WTC11 (cell line): Measurements from ENCODE around the gene PTPRT. TPM values are rescaled to one million over a fixed set of nuclear protein-coding genes. Genes with fewer than 3 reads are reported as not detected.

Experiments
- ATAC-seq: fragments of 200-7000 bp; cut with Tn5 transposase; 2 replicates; pipeline ENCODE4 v1.10.0; 2021; ENCODE audit warnings: mild to moderate bottlenecking, moderate library complexity
- CTCF ChIA-PET: fragments of 300-600 bp; sonication (Branson Sonifier 250); formaldehyde crosslinking; loops from one replicate; lab custom pipeline; 2021; ENCODE audit warnings: antibody characterized with exemption; lab: Charles Lee
- POLR2A ChIA-PET: fragments of 350-600 bp; sonication (Branson Sonifier 250); formaldehyde crosslinking; loops from one replicate; lab custom pipeline; 2021; ENCODE audit warnings: antibody characterized with exemption; lab: Charles Lee
- DNase-seq: peaks from one replicate; pipeline ENCODE4 v3.0.0; 2021; ENCODE audit warnings: low spot score
- H3K27ac Mint-ChIP-seq: 2 replicates; pipeline ENCODE4 v1.8.0; 2021; ENCODE audit warnings: mixed read lengths
- H3K27me3 Mint-ChIP-seq: 2 replicates; pipeline ENCODE4 v1.8.0; 2021; ENCODE audit warnings: low read depth, mild to moderate bottlenecking, moderate library complexity, mixed read lengths
- H3K36me3 Mint-ChIP-seq: 2 replicates; pipeline ENCODE4 v1.8.0; 2021; ENCODE audit warnings: mixed read lengths
- H3K4me1 Mint-ChIP-seq: 2 replicates; pipeline ENCODE4 v1.8.0; 2022; ENCODE audit warnings: mixed read lengths
- H3K4me3 Mint-ChIP-seq: 2 replicates; pipeline ENCODE4 v1.8.0; 2021; ENCODE audit warnings: mild to moderate bottlenecking, moderate library complexity, mixed read lengths
- H3K9me3 Mint-ChIP-seq: 2 replicates; pipeline ENCODE4 v1.8.0; 2021; ENCODE audit warnings: mixed read lengths
- ATF1 ChIP-seq: sonication (generic); formaldehyde crosslinking; IDR thresholded peaks from 2 replicates; pipeline ENCODE4 v1.8.1; 2023; ENCODE audit warnings: mild to moderate bottlenecking, moderate library complexity, missing genetic modification reagents
- ELF4 ChIP-seq: sonication (generic); formaldehyde crosslinking; IDR thresholded peaks from 2 replicates; pipeline ENCODE4 v1.8.1; 2022; ENCODE audit warnings: low read depth, mild to moderate bottlenecking, moderate library complexity, missing genetic modification reagents
- ETV6 ChIP-seq: sonication (generic); formaldehyde crosslinking; IDR thresholded peaks from 2 replicates; pipeline ENCODE4 v1.8.1; 2022; ENCODE audit warnings: mild to moderate bottlenecking, missing genetic modification reagents
- GTF2I ChIP-seq: fragments of 250-450 bp; sonication (Bioruptor Pico); conservative IDR thresholded peaks from 2 replicates; pipeline ENCODE4 v1.4.0; 2021; ENCODE audit warnings: mild to moderate bottlenecking
- IRF2 ChIP-seq: sonication (generic); formaldehyde crosslinking; IDR thresholded peaks from 2 replicates; pipeline ENCODE4 v1.8.0; 2022; ENCODE audit warnings: low read depth, missing genetic modification reagents, borderline replicate concordance
- JAZF1 ChIP-seq: fragments of 250-450 bp; sonication (Bioruptor Pico); IDR thresholded peaks from 2 replicates; pipeline ENCODE4 v1.9.0; 2021; ENCODE audit warnings: moderate library complexity, mild to moderate bottlenecking, inconsistent platforms
- MXD4 ChIP-seq: fragments of 250-450 bp; sonication (Bioruptor Pico); IDR thresholded peaks from 2 replicates; pipeline ENCODE4 v1.8.0; 2021; ENCODE audit warnings: mild to moderate bottlenecking, moderate library complexity, borderline replicate concordance
- NFATC4 ChIP-seq: fragments of 250-450 bp; sonication (Bioruptor Pico); IDR thresholded peaks from 2 replicates; pipeline ENCODE4 v1.9.0; 2021; ENCODE audit warnings: mild to moderate bottlenecking
- NFE2L1 ChIP-seq: sonication (generic); formaldehyde crosslinking; IDR thresholded peaks from 2 replicates; pipeline ENCODE4 v1.8.1; 2023; ENCODE audit warnings: missing genetic modification reagents
- OVOL2 ChIP-seq: fragments of 250-450 bp; sonication (Bioruptor Pico); IDR thresholded peaks from 2 replicates; pipeline ENCODE4 v1.9.0; 2021; ENCODE audit warnings: mild to moderate bottlenecking, borderline replicate concordance
- RORB ChIP-seq: fragments of 250-450 bp; sonication (Bioruptor Pico); IDR thresholded peaks from 2 replicates; pipeline ENCODE4 v1.9.0; 2021; ENCODE audit warnings: mild to moderate bottlenecking
- ZNF671 ChIP-seq: fragments of 250-450 bp; sonication (Bioruptor Pico); IDR thresholded peaks from 2 replicates; pipeline ENCODE4 v1.8.0; 2021; ENCODE audit warnings: mild to moderate bottlenecking
- total RNA-seq: library from RNA; stranded (reverse); gene quantifications from 3 replicates; pipeline ENCODE4 v1.2.3, GENCODE V29; 2021
- TF ChIP-seq, protein P1 (sequence below): sonication (generic); formaldehyde crosslinking; IDR thresholded peaks from 2 replicates; pipeline ENCODE4 v1.8.1; 2023; ENCODE audit warnings: mild to moderate bottlenecking, missing genetic modification reagents
- TF ChIP-seq, protein P2 (sequence below): sonication (generic); formaldehyde crosslinking; IDR thresholded peaks from 2 replicates; pipeline ENCODE4 v1.8.0; 2022; ENCODE audit warnings: missing genetic modification reagents
- TF ChIP-seq, protein P3 (sequence below): sonication (generic); formaldehyde crosslinking; conservative IDR thresholded peaks from 2 replicates; pipeline ENCODE4 v1.8.1; 2023; ENCODE audit warnings: mild to moderate bottlenecking, low read depth, missing genetic modification reagents, moderate library complexity
- TF ChIP-seq, protein P4 (sequence below): sonication (generic); formaldehyde crosslinking; IDR thresholded peaks from 2 replicates; pipeline ENCODE4 v1.8.1; 2022; ENCODE audit warnings: low read depth, missing genetic modification reagents, borderline replicate concordance
- TF ChIP-seq, protein P5 (sequence below): sonication (generic); formaldehyde crosslinking; IDR thresholded peaks from 2 replicates; pipeline ENCODE4 v1.8.1; 2022; ENCODE audit warnings: mild to moderate bottlenecking, moderate library complexity, missing genetic modification reagents
- TF ChIP-seq, protein P6 (sequence below): sonication (generic); formaldehyde crosslinking; IDR thresholded peaks from 2 replicates; pipeline ENCODE4 v1.8.0; 2022; ENCODE audit warnings: mild to moderate bottlenecking, missing genetic modification reagents
- TF ChIP-seq, protein P7 (sequence below): sonication (generic); formaldehyde crosslinking; IDR thresholded peaks from 2 replicates; pipeline ENCODE4 v1.8.0; 2023; ENCODE audit warnings: mild to moderate bottlenecking, missing genetic modification reagents

Gene PTPRT
- total RNA-seq, 1 experiment from 2014 or later: 1.1 TPM

DNA sequence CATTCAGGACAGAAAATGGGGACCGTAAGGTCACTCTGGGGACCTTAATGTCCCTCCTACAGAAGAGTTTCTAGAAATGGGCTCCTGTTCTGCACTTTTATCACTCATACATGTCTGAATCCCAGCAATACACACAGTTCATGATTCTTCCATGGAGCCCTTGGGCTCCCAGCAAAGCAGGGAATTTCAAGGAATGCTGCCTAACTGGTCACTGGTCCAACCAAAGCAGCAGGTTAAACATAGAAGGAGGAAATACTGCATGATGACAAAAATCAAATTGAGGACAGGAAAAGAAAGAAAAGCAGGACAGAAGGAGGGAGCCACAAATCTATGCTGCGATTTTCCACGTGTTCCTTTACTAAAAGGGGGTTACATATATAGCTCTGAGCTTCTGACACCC is 300.2 kb downstream of the PTPRT start (continued):
- TF ChIP-seq, protein P1, sequence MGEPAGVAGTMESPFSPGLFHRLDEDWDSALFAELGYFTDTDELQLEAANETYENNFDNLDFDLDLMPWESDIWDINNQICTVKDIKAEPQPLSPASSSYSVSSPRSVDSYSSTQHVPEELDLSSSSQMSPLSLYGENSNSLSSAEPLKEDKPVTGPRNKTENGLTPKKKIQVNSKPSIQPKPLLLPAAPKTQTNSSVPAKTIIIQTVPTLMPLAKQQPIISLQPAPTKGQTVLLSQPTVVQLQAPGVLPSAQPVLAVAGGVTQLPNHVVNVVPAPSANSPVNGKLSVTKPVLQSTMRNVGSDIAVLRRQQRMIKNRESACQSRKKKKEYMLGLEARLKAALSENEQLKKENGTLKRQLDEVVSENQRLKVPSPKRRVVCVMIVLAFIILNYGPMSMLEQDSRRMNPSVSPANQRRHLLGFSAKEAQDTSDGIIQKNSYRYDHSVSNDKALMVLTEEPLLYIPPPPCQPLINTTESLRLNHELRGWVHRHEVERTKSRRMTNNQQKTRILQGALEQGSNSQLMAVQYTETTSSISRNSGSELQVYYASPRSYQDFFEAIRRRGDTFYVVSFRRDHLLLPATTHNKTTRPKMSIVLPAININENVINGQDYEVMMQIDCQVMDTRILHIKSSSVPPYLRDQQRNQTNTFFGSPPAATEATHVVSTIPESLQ (CRISPR knock-in tag): no peak
- TF ChIP-seq, protein P2, sequence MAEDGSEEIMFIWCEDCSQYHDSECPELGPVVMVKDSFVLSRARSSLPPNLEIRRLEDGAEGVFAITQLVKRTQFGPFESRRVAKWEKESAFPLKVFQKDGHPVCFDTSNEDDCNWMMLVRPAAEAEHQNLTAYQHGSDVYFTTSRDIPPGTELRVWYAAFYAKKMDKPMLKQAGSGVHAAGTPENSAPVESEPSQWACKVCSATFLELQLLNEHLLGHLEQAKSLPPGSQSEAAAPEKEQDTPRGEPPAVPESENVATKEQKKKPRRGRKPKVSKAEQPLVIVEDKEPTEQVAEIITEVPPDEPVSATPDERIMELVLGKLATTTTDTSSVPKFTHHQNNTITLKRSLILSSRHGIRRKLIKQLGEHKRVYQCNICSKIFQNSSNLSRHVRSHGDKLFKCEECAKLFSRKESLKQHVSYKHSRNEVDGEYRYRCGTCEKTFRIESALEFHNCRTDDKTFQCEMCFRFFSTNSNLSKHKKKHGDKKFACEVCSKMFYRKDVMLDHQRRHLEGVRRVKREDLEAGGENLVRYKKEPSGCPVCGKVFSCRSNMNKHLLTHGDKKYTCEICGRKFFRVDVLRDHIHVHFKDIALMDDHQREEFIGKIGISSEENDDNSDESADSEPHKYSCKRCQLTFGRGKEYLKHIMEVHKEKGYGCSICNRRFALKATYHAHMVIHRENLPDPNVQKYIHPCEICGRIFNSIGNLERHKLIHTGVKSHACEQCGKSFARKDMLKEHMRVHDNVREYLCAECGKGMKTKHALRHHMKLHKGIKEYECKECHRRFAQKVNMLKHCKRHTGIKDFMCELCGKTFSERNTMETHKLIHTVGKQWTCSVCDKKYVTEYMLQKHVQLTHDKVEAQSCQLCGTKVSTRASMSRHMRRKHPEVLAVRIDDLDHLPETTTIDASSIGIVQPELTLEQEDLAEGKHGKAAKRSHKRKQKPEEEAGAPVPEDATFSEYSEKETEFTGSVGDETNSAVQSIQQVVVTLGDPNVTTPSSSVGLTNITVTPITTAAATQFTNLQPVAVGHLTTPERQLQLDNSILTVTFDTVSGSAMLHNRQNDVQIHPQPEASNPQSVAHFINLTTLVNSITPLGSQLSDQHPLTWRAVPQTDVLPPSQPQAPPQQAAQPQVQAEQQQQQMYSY: no peak
- TF ChIP-seq NFATC4 (CRISPR knock-in tag) (no peak), ZNF671 (CRISPR knock-in tag) (no peak)
- TF ChIP-seq, protein P3, sequence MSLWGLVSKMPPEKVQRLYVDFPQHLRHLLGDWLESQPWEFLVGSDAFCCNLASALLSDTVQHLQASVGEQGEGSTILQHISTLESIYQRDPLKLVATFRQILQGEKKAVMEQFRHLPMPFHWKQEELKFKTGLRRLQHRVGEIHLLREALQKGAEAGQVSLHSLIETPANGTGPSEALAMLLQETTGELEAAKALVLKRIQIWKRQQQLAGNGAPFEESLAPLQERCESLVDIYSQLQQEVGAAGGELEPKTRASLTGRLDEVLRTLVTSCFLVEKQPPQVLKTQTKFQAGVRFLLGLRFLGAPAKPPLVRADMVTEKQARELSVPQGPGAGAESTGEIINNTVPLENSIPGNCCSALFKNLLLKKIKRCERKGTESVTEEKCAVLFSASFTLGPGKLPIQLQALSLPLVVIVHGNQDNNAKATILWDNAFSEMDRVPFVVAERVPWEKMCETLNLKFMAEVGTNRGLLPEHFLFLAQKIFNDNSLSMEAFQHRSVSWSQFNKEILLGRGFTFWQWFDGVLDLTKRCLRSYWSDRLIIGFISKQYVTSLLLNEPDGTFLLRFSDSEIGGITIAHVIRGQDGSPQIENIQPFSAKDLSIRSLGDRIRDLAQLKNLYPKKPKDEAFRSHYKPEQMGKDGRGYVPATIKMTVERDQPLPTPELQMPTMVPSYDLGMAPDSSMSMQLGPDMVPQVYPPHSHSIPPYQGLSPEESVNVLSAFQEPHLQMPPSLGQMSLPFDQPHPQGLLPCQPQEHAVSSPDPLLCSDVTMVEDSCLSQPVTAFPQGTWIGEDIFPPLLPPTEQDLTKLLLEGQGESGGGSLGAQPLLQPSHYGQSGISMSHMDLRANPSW (CRISPR knock-in tag): no peak

DNA sequence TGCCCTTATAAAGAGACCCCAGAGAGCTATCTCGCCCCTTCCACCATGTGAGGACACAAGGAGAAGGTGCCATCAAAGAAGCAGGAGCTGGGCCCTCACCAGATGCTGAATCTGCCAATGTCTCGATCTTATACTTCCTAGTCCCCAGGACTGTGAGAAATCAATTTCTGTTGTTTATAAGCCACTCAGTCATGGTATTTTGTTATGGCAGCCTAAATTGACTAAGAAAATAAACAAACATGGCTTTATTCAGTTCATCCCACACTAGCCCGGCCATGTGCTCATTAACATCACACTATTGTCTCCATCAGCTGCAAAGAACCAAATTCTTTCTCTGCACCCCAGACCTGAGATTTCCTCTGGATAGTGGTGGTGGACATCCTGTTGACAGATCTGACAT is 302.4 kb downstream of the PTPRT start:
- ATAC-seq: no peak
- POLR2A ChIA-PET: no interaction called here
- DNase-seq: no peak
- no peaks in the 10 kb centered on the region for H3K4me1 Mint-ChIP-seq
- no peaks in the 10 kb centered on the region for H3K36me3 Mint-ChIP-seq
- CTCF ChIA-PET: no interaction called here
- H3K27me3 Mint-ChIP-seq: no peaks in the 10 kb centered on the region; the same call in 1 of the 2 replicates
- peaks cover 15% of the 10 kb centered on the region for H3K9me3 Mint-ChIP-seq
- no peak overlapping the region for H3K27ac Mint-ChIP-seq
- H3K4me3 Mint-ChIP-seq: no peak overlapping the region
- TF ChIP-seq ELF4 (CRISPR knock-in tag): no peak
- TF ChIP-seq, protein P4, sequence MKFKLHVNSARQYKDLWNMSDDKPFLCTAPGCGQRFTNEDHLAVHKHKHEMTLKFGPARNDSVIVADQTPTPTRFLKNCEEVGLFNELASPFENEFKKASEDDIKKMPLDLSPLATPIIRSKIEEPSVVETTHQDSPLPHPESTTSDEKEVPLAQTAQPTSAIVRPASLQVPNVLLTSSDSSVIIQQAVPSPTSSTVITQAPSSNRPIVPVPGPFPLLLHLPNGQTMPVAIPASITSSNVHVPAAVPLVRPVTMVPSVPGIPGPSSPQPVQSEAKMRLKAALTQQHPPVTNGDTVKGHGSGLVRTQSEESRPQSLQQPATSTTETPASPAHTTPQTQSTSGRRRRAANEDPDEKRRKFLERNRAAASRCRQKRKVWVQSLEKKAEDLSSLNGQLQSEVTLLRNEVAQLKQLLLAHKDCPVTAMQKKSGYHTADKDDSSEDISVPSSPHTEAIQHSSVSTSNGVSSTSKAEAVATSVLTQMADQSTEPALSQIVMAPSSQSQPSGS (CRISPR knock-in tag): no peak
- TF ChIP-seq ETV6 (CRISPR knock-in tag): no peak
- TF ChIP-seq IRF2 (CRISPR knock-in tag): no peak
- TF ChIP-seq RORB (CRISPR knock-in tag): no peak

DNA sequence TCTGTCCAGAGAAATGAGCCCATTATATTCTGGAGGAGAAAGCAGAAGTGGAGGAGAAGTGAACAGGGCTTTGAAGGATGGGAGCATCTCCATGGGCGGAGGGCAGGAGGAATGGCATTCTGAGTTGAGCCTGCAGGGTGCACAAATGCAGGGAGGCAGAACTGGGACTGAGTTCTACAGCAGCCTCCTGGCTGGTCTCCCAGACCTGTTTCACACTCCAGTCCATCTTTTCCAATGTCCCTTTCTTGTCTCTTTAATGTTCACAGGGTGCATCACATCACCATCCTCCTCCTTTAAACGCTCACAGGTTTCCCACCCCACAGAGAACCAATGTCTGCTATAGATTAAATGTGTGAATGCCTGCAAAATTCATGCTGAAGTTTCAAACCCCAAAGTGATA is 302.9 kb downstream of the PTPRT start:
- POLR2A ChIA-PET: no interaction called here
- Mint-ChIP-seq H3K9me3 (peaks cover 15% of the 10 kb centered on the region), H3K27me3 (no peaks in the 10 kb centered on the region; the same call in 1 of the 2 replicates), H3K27ac (no peak overlapping the region), H3K4me1 (no peaks in the 10 kb centered on the region), H3K4me3 (no peak overlapping the region), H3K36me3 (no peaks in the 10 kb centered on the region)
- TF ChIP-seq ATF1 (CRISPR knock-in tag): no peak
- TF ChIP-seq, protein P5, sequence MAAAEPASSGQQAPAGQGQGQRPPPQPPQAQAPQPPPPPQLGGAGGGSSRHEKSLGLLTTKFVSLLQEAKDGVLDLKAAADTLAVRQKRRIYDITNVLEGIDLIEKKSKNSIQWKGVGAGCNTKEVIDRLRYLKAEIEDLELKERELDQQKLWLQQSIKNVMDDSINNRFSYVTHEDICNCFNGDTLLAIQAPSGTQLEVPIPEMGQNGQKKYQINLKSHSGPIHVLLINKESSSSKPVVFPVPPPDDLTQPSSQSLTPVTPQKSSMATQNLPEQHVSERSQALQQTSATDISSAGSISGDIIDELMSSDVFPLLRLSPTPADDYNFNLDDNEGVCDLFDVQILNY (CRISPR knock-in tag): no peak
- no peak for TF ChIP-seq NFE2L1 (CRISPR knock-in tag)
- TF ChIP-seq OVOL2: no peak
- TF ChIP-seq GTF2I (CRISPR knock-in tag): no peak
- TF ChIP-seq, protein P6, sequence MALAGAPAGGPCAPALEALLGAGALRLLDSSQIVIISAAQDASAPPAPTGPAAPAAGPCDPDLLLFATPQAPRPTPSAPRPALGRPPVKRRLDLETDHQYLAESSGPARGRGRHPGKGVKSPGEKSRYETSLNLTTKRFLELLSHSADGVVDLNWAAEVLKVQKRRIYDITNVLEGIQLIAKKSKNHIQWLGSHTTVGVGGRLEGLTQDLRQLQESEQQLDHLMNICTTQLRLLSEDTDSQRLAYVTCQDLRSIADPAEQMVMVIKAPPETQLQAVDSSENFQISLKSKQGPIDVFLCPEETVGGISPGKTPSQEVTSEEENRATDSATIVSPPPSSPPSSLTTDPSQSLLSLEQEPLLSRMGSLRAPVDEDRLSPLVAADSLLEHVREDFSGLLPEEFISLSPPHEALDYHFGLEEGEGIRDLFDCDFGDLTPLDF (CRISPR knock-in tag): no peak
- TF ChIP-seq MXD4: no peak
- TF ChIP-seq, protein P7, sequence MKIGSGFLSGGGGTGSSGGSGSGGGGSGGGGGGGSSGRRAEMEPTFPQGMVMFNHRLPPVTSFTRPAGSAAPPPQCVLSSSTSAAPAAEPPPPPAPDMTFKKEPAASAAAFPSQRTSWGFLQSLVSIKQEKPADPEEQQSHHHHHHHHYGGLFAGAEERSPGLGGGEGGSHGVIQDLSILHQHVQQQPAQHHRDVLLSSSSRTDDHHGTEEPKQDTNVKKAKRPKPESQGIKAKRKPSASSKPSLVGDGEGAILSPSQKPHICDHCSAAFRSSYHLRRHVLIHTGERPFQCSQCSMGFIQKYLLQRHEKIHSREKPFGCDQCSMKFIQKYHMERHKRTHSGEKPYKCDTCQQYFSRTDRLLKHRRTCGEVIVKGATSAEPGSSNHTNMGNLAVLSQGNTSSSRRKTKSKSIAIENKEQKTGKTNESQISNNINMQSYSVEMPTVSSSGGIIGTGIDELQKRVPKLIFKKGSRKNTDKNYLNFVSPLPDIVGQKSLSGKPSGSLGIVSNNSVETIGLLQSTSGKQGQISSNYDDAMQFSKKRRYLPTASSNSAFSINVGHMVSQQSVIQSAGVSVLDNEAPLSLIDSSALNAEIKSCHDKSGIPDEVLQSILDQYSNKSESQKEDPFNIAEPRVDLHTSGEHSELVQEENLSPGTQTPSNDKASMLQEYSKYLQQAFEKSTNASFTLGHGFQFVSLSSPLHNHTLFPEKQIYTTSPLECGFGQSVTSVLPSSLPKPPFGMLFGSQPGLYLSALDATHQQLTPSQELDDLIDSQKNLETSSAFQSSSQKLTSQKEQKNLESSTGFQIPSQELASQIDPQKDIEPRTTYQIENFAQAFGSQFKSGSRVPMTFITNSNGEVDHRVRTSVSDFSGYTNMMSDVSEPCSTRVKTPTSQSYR (CRISPR knock-in tag): no peak
- TF ChIP-seq JAZF1 (CRISPR knock-in tag): no peak
- TF ChIP-seq ZNF671 (CRISPR knock-in tag): no peak
- DNase-seq (no peak), ATAC-seq (no peak)
- CTCF ChIA-PET: no interaction called here
